SK-N-SH (cell line): ENCODE results near the gene ZCCHC3. TPM values are rescaled to one million over a fixed set of nuclear protein-coding genes. Genes with fewer than 3 reads are reported as not detected.

Experiments used
- CTCF ChIA-PET: fragments of 300-600, 350-600 bp; formaldehyde crosslinking; extraction: SDS; loops from one replicate; lab custom pipeline; 2021; lab: Yijun Ruan, JAX
- POLR2A ChIA-PET: fragments of 350-600 bp; sonication (Branson Sonifier 250); formaldehyde crosslinking; extraction: SDS; loops from one replicate; lab custom pipeline; 2020; ENCODE audit warnings: antibody characterized with exemption, inconsistent platforms; lab: Yijun Ruan, JAX
- DNase-seq: peaks from one replicate; pipeline ENCODE4 v3.0.0; 2012
- H2AFZ ChIP-seq: fragments of 200-600 bp; sonication (generic); 2 replicates; pipeline ENCODE4 v1.8.1; 2016; ENCODE audit warnings: antibody characterized with exemption, mild to moderate bottlenecking, low read depth
- H3F3A ChIP-seq: fragments of 200-600 bp; sonication (generic); replicated peaks from 2 replicates; pipeline ENCODE3; 2016; ENCODE audit warnings: antibody characterized with exemption, mild to moderate bottlenecking; ENCODE audit not compliant: insufficient read depth
- H3K27ac ChIP-seq, 2 experiments: fragments of 200-500 bp in 1 of 2; fragments of 200-600 bp in 1 of 2; sonication (Bioruptor generic) in 1 of 2; sonication (generic), shearing (Covaris generic) in 1 of 2; 2 replicates each; pipeline versions ENCODE4 v1.5.1 to v1.6.1; 2014 to 2016; ENCODE audit warnings: low read depth in 2 of 2, inconsistent platforms in 1 of 2, low read length in 1 of 2, mild to moderate bottlenecking in 1 of 2, mixed read lengths in 1 of 2
- H3K27me3 ChIP-seq: fragments of 200-600 bp; sonication (generic), shearing (Covaris generic); 2 replicates; pipeline ENCODE4 v1.6.1; 2016; ENCODE audit warnings: mixed run types; ENCODE audit not compliant: insufficient read depth
- H3K36me3 ChIP-seq, 2 experiments: fragments of 200-500 bp in 1 of 2; fragments of 200-600 bp in 1 of 2; sonication (Bioruptor generic) in 1 of 2; sonication (generic) in 1 of 2; replicated peaks in 1 of 2; 2 replicates each; pipeline versions ENCODE3 to v1.5.1; 2014 to 2016; ENCODE audit warnings: low read length in 1 of 2, mild to moderate bottlenecking in 1 of 2; ENCODE audit not compliant: insufficient read depth in 2 of 2, control insufficient read depth in 1 of 2
- H3K4me1 ChIP-seq, 2 experiments: fragments of 200-500 bp in 1 of 2; fragments of 200-600 bp in 1 of 2; sonication (Bioruptor generic) in 1 of 2; sonication (generic), shearing (Covaris generic) in 1 of 2; 2 replicates each; pipeline versions ENCODE4 v1.5.1 to v1.6.1; 2014 to 2016; ENCODE audit warnings: low read depth in 1 of 2, low read length in 1 of 2, mixed run types in 1 of 2; ENCODE audit not compliant: insufficient read depth in 2 of 2, control insufficient read depth in 1 of 2
- H3K4me2 ChIP-seq: fragments of 200-600 bp; sonication (generic), shearing (Covaris generic); 2 replicates; pipeline ENCODE4 v1.6.1; 2017; ENCODE audit warnings: mixed run types
- H3K4me3 ChIP-seq, 2 experiments: fragments of 200-500 bp in 1 of 2; fragments of 200-600 bp in 1 of 2; sonication (Bioruptor generic) in 1 of 2; sonication (generic), shearing (Covaris generic) in 1 of 2; 2 replicates each; pipeline versions ENCODE4 v1.5.1 to v1.8.1; 2014 to 2016; ENCODE audit warnings: low read depth in 2 of 2, inconsistent platforms in 1 of 2, low read length in 1 of 2, mild to moderate bottlenecking in 1 of 2, mixed read lengths in 1 of 2, moderate library complexity in 1 of 2
- H3K79me2 ChIP-seq: fragments of 200-600 bp; sonication (generic); 2 replicates; pipeline ENCODE4 v1.8.1; 2017; ENCODE audit warnings: mild to moderate bottlenecking; ENCODE audit not compliant: insufficient read depth
- H3K9ac ChIP-seq: fragments of 200-600 bp; sonication (generic); 2 replicates; pipeline ENCODE4 v1.6.1; 2017; ENCODE audit warnings: mixed run types
- H3K9me2 ChIP-seq: fragments of 200-600 bp; sonication (generic); 2 replicates; pipeline ENCODE4 v1.6.1; 2017; ENCODE audit warnings: mixed run types
- H3K9me3 ChIP-seq: fragments of 200-600 bp; sonication (generic); 2 replicates; pipeline ENCODE4 v1.6.1; 2017; ENCODE audit warnings: mixed run types, mild to moderate bottlenecking, moderate library complexity
- H4K20me1 ChIP-seq: fragments of 200-600 bp; sonication (generic); 2 replicates; pipeline ENCODE4 v1.6.1; 2017; ENCODE audit warnings: mild to moderate bottlenecking, mixed run types; ENCODE audit not compliant: insufficient read depth
- CHD2 ChIP-seq: fragments of 150-350 bp; IDR thresholded peaks from 2 replicates; pipeline ENCODE4 v1.6.1; 2018; ENCODE audit warnings: low read length; ENCODE audit not compliant: partially characterized antibody
- ELF1 ChIP-seq: IDR thresholded peaks from 2 replicates; pipeline ENCODE4 v1.4.0; 2012
- EP300 ChIP-seq, 2 experiments: IDR thresholded peaks; 2 replicates each; pipeline versions ENCODE4 v1.4.0 to v1.6.1; 2012; ENCODE audit warnings: borderline replicate concordance in 1 of 2, low read depth in 1 of 2, low read length in 1 of 2
- EZH2phosphoT487 ChIP-seq: fragments of 200-600 bp; sonication (generic); IDR thresholded peaks from 2 replicates; pipeline ENCODE4 v1.6.1; 2017; ENCODE audit warnings: low read depth, mixed run types, mild to moderate bottlenecking, antibody characterized with exemption, moderate library complexity, borderline replicate concordance
- FOSL2 ChIP-seq: IDR thresholded peaks from 2 replicates; pipeline ENCODE4 v1.4.0; 2012; ENCODE audit warnings: low read depth, mild to moderate bottlenecking, moderate library complexity, borderline replicate concordance
- FOXM1 ChIP-seq: IDR thresholded peaks from 2 replicates; pipeline ENCODE4 v1.4.0; 2012; ENCODE audit warnings: low read depth, mild to moderate bottlenecking
- GABPA ChIP-seq: IDR thresholded peaks from 2 replicates; pipeline ENCODE4 v1.4.0; 2012; ENCODE audit warnings: low read depth, mild to moderate bottlenecking
- GATA2 ChIP-seq: sonication (generic); formaldehyde crosslinking; IDR thresholded peaks from 2 replicates; pipeline ENCODE4 v1.5.0; 2020; ENCODE audit warnings: mild to moderate bottlenecking, missing genetic modification reagents
- MEF2A ChIP-seq: IDR thresholded peaks from 2 replicates; pipeline ENCODE4 v1.4.0; 2012; ENCODE audit warnings: low read depth, borderline replicate concordance
- MXI1 ChIP-seq: IDR thresholded peaks from 2 replicates; pipeline ENCODE4 v1.6.1; 2012; ENCODE audit warnings: mild to moderate bottlenecking, low read depth, low read length, improper control_type of control experiment
- NRF1 ChIP-seq: IDR thresholded peaks from 2 replicates; pipeline ENCODE4 v1.6.1; 2012; ENCODE audit warnings: low read depth, mild to moderate bottlenecking, low read length
- RCOR1 ChIP-seq: fragments of 150-350 bp; IDR thresholded peaks from 2 replicates; pipeline ENCODE4 v1.6.1; 2017; ENCODE audit warnings: antibody characterized with exemption, low read length
- RFX5 ChIP-seq: IDR thresholded peaks from 2 replicates; pipeline ENCODE4 v1.6.1; 2012; ENCODE audit warnings: mild to moderate bottlenecking, improper control_type of control experiment, low read length
- RXRA ChIP-seq: IDR thresholded peaks from 2 replicates; pipeline ENCODE4 v1.4.0; 2012; ENCODE audit warnings: low read depth, mild to moderate bottlenecking, borderline replicate concordance
- SMC3 ChIP-seq: IDR thresholded peaks from 2 replicates; pipeline ENCODE4 v1.6.1; 2012; ENCODE audit warnings: low read depth, low read length, improper control_type of control experiment
- TEAD4 ChIP-seq: IDR thresholded peaks from 2 replicates; pipeline ENCODE4 v1.4.0; 2012; ENCODE audit warnings: mild to moderate bottlenecking, borderline replicate concordance; ENCODE audit not compliant: insufficient read depth
- polyA plus RNA-seq, 3 experiments: library from polyadenylated mRNA; depleted of rRNA; stranded (reverse); fragments of >200 nt; gene quantifications; 2 replicates each; pipeline ENCODE4 v1.2.3, GENCODE V29; 2012
- TF ChIP-seq, protein P1 (sequence below): fragments of 150-350 bp; IDR thresholded peaks from 2 replicates; pipeline ENCODE4 v1.6.1; 2016; ENCODE audit warnings: mild to moderate bottlenecking, low read depth, low read length
- TF ChIP-seq, protein P2 (sequence below): IDR thresholded peaks from 2 replicates; pipeline ENCODE4 v1.6.1; 2012; ENCODE audit warnings: mild to moderate bottlenecking, low read depth, low read length, moderate library complexity
- TF ChIP-seq, protein P3 (sequence below): fragments of 200-600 bp; sonication (generic); IDR thresholded peaks from 2 replicates; pipeline ENCODE4 v1.6.1; 2017; ENCODE audit warnings: antibody characterized with exemption, mild to moderate bottlenecking, moderate library complexity

The ZCCHC3 gene
- polyA plus RNA-seq, 1 of the 3 experiments (the other 2 are of a cell fraction): 9.5 TPM

DNA sequence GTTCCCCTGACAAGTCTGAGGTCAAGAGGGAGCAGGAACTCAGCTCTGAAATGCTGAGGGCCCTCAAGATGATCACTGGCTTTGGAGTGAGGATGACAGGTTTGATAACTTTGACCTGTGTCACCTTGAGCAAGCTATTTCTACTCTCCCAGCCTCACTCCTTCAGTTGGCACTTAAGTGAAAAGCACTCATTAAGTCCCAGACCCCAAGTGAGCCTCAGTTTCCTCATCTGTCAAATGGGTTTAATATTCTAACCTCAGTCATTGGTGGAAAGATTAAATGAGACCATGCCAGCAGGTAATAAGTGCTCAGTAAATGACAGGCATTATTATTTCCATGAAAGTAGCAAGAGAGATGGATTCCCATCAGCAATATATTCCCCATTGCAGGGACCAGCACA lies 25.8 kb upstream of the ZCCHC3 start:
- Histone ChIP-seq H3K9me3 (no peaks in the 10 kb centered on the region), H3K4me2 (no peak overlapping the region), H3K4me3 (no peak overlapping the region), H3F3A (no peaks in the 10 kb centered on the region), H3K79me2 (no peaks in the 10 kb centered on the region), H3K4me1 (peaks cover 0 to 2% of the 10 kb centered on the region in 2 experiments; a peak in 1 of 4 replicates), H2AFZ (no peak overlapping the region), H3K9me2 (no peaks in the 10 kb centered on the region), H3K9ac (no peak overlapping the region), H3K27ac (no peak overlapping the region), H3K36me3 (peaks cover 0 to 7% of the 10 kb centered on the region in 2 experiments), H4K20me1 (no peaks in the 10 kb centered on the region), H3K27me3 (no peaks in the 10 kb centered on the region)
- TF ChIP-seq RXRA (no peak), GABPA (no peak), GATA2 (CRISPR knock-in tag) (no peak)
- CTCF ChIA-PET: no interaction called here
- DNase-seq: no peak
- POLR2A ChIA-PET: no interaction called here

DNA sequence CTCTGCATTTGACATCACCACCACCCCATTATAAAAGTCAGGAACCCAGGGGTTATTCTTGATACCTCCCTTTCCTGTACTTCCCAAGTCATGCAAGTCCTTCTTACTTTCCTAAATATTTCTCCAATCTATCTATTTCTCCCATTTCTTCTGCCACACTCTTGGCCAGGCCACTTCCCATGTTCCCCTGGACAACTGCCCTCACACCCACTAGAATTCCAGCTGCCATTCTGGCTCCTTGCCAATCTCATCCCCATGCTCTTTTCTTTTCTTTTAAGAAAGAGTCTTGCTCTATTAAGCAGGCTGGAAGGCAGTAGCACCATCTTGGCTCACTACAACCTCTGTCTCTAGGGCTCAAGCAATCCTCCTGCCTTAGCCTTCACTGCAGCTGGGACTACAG lies 24.7 kb upstream of the ZCCHC3 start:
- H3K9me3 ChIP-seq: no peaks in the 10 kb centered on the region
- TF ChIP-seq, protein P1, sequence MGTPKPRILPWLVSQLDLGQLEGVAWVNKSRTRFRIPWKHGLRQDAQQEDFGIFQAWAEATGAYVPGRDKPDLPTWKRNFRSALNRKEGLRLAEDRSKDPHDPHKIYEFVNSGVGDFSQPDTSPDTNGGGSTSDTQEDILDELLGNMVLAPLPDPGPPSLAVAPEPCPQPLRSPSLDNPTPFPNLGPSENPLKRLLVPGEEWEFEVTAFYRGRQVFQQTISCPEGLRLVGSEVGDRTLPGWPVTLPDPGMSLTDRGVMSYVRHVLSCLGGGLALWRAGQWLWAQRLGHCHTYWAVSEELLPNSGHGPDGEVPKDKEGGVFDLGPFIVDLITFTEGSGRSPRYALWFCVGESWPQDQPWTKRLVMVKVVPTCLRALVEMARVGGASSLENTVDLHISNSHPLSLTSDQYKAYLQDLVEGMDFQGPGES: no peak
- TF ChIP-seq FOXM1 (no peak), EZH2phosphoT487 (no peak), FOSL2 (no peak), MXI1 (no peak), EP300 (IDR thresholded peaks at IDR 0.05; ENCODE audit: borderline replicate concordance in 1 of 2, low read depth in 1 of 2, low read length in 1 of 2) (no peak), TEAD4 (no peak), MEF2A (no peak), RFX5 (no peak), SMC3 (no peak), ELF1 (no peak), GABPA (no peak), RCOR1 (no peak), CHD2 (no peak), NRF1 (no peak)
- TF ChIP-seq, protein P2, sequence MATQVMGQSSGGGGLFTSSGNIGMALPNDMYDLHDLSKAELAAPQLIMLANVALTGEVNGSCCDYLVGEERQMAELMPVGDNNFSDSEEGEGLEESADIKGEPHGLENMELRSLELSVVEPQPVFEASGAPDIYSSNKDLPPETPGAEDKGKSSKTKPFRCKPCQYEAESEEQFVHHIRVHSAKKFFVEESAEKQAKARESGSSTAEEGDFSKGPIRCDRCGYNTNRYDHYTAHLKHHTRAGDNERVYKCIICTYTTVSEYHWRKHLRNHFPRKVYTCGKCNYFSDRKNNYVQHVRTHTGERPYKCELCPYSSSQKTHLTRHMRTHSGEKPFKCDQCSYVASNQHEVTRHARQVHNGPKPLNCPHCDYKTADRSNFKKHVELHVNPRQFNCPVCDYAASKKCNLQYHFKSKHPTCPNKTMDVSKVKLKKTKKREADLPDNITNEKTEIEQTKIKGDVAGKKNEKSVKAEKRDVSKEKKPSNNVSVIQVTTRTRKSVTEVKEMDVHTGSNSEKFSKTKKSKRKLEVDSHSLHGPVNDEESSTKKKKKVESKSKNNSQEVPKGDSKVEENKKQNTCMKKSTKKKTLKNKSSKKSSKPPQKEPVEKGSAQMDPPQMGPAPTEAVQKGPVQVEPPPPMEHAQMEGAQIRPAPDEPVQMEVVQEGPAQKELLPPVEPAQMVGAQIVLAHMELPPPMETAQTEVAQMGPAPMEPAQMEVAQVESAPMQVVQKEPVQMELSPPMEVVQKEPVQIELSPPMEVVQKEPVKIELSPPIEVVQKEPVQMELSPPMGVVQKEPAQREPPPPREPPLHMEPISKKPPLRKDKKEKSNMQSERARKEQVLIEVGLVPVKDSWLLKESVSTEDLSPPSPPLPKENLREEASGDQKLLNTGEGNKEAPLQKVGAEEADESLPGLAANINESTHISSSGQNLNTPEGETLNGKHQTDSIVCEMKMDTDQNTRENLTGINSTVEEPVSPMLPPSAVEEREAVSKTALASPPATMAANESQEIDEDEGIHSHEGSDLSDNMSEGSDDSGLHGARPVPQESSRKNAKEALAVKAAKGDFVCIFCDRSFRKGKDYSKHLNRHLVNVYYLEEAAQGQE: no peak
- TF ChIP-seq, protein P3, sequence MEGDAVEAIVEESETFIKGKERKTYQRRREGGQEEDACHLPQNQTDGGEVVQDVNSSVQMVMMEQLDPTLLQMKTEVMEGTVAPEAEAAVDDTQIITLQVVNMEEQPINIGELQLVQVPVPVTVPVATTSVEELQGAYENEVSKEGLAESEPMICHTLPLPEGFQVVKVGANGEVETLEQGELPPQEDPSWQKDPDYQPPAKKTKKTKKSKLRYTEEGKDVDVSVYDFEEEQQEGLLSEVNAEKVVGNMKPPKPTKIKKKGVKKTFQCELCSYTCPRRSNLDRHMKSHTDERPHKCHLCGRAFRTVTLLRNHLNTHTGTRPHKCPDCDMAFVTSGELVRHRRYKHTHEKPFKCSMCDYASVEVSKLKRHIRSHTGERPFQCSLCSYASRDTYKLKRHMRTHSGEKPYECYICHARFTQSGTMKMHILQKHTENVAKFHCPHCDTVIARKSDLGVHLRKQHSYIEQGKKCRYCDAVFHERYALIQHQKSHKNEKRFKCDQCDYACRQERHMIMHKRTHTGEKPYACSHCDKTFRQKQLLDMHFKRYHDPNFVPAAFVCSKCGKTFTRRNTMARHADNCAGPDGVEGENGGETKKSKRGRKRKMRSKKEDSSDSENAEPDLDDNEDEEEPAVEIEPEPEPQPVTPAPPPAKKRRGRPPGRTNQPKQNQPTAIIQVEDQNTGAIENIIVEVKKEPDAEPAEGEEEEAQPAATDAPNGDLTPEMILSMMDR: no peak
- no peak overlapping the region for H3K4me3 ChIP-seq
- H3K4me1 ChIP-seq: no peaks in the 10 kb centered on the region
- no peaks in the 10 kb centered on the region for H4K20me1 ChIP-seq
- H3K9me2 ChIP-seq: no peaks in the 10 kb centered on the region
- H3K79me2 ChIP-seq: no peaks in the 10 kb centered on the region
- H3K36me3 ChIP-seq: peaks cover 0 to 17% of the 10 kb centered on the region in 2 experiments
- no peaks in the 10 kb centered on the region for H3F3A ChIP-seq
- no peak overlapping the region for H2AFZ ChIP-seq
- POLR2A ChIA-PET: no interaction called here
- H3K9ac ChIP-seq: no peak overlapping the region
- H3K27ac ChIP-seq: no peak overlapping the region
- no peaks in the 10 kb centered on the region for H3K27me3 ChIP-seq
- no peak for DNase-seq
- H3K4me2 ChIP-seq: no peak overlapping the region
- CTCF ChIA-PET: interaction anchor here (0.6 kb wide), 1 partner anchor 58 kb away, joined by 3 read pairs; no protein-coding TSS in a partner anchor
